ENCODE results near the gene FYCO1. TPM values are rescaled to one million over a fixed set of nuclear protein-coding genes. Genes with fewer than 3 reads are reported as not detected.
A peak's percentile ranks its signal among the peaks of the same experiment; 100 is the strongest.

The FYCO1 gene
- total and polyA plus RNA-seq, 2 experiments from 2014 or later = 8.1 to 27.5 TPM

- peak overlapping the region; percentile 81 for H3K27ac ChIP-seq
Observed at GRCh38 chr3:45986303-45986982, 9.2 kb downstream of the FYCO1 start.

GRCh38 chr3:45985532-45986302 lies 9.9 kb downstream of the FYCO1 start:
- Histone ChIP-seq H3K4me1 (ENCODE audit: low read depth) (peaks cover 100% of the 10 kb centered on the region), H3K36me3 (peaks cover 9% of the 10 kb centered on the region), H3K27ac (peak overlapping the region; percentile 81), H3K27me3 (no peaks in the 10 kb centered on the region), H3K4me3 (no peak overlapping the region), H3K9me3 (ENCODE audit: low read depth) (no peaks in the 10 kb centered on the region)
- no peak for TF ChIP-seq CTCF (IDR thresholded peaks at IDR 0.05; ENCODE audit: low read depth, low read length)
- DNase-seq (ENCODE audit: low read depth in 1 of 2, low spot score in 1 of 2) = no peak

More at GRCh38 chr3:45986303-45986982, 9.2 kb downstream of the FYCO1 start:
- H3K9me3 ChIP-seq (ENCODE audit: low read depth) = no peaks in the 10 kb centered on the region
- H3K27me3 ChIP-seq = no peaks in the 10 kb centered on the region
- TF ChIP-seq CTCF (IDR thresholded peaks at IDR 0.05; ENCODE audit: low read depth, low read length) = no peak
- peaks cover 4% of the 10 kb centered on the region for H3K36me3 ChIP-seq
- H3K4me1 ChIP-seq (ENCODE audit: low read depth) = peaks cover 100% of the 10 kb centered on the region
- no peak overlapping the region for H3K4me3 ChIP-seq
- peak; percentile 67 to 73 for DNase-seq (ENCODE audit: low read depth in 1 of 2, low spot score in 1 of 2)

- Histone ChIP-seq H3K4me3 (no peak overlapping the region), H3K4me1 (ENCODE audit: low read depth) (peaks cover 90% of the 10 kb centered on the region), H3K27ac (peak overlapping the region; percentile 34), H3K27me3 (no peaks in the 10 kb centered on the region), H3K9me3 (ENCODE audit: low read depth) (no peaks in the 10 kb centered on the region), H3K36me3 (peaks cover 13% of the 10 kb centered on the region)
- TF ChIP-seq CTCF (IDR thresholded peaks at IDR 0.05; ENCODE audit: low read depth, low read length) = no peak
- DNase-seq (ENCODE audit: low read depth in 1 of 2, low spot score in 1 of 2) = peak in 1 of 2 donors; percentile 40
Observed at GRCh38 chr3:45984331-45985312, 11.0 kb downstream of the FYCO1 start.

GRCh38 chr3:45983770-45984169 lies 11.9 kb downstream of the FYCO1 start:
- no peak for DNase-seq (ENCODE audit: low read depth in 1 of 2, low spot score in 1 of 2)
- H3K9me3 ChIP-seq (ENCODE audit: low read depth) = no peaks in the 10 kb centered on the region
- H3K27me3 ChIP-seq = no peaks in the 10 kb centered on the region
- peak overlapping the region; percentile 34 for H3K27ac ChIP-seq
- TF ChIP-seq CTCF (IDR thresholded peaks at IDR 0.05; ENCODE audit: low read depth, low read length) = no peak
- H3K36me3 ChIP-seq = peaks cover 20% of the 10 kb centered on the region
- no peak overlapping the region for H3K4me3 ChIP-seq
- H3K4me1 ChIP-seq (ENCODE audit: low read depth) = peaks cover 82% of the 10 kb centered on the region

Data from cardiac muscle cell (in vitro differentiated cells and primary cell).